GM15510 (cell line): ENCODE data around the gene ENOPH1.

Experiments used
- POLR2A ChIP-seq: IDR thresholded peaks from 3 replicates; pipeline ENCODE4 v1.6.1; 2011; ENCODE audit warnings: borderline replicate concordance; ENCODE audit not compliant: insufficient read length; ENCODE audit errors: extremely low read depth

The ENOPH1 gene

DNA sequence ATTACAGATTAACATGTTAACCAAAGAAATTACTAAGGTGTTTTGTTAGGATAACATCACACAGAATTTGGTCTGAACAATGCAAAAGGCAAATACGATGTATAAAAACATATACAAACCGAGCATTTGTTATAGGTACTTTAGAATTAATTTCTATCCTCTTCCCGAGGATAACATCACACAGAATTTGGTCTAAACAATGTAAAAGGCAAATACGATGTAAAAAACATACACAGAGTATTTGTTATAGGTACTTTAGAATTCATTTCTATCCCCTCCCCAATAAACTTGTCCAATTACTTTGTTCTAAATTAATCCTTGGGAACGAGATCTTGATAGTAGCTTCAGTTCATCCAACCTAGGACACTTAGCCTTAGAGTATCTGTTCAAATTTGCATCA, 7.8 kb upstream of the ENOPH1 start:
- no peak for TF ChIP-seq POLR2A

DNA sequence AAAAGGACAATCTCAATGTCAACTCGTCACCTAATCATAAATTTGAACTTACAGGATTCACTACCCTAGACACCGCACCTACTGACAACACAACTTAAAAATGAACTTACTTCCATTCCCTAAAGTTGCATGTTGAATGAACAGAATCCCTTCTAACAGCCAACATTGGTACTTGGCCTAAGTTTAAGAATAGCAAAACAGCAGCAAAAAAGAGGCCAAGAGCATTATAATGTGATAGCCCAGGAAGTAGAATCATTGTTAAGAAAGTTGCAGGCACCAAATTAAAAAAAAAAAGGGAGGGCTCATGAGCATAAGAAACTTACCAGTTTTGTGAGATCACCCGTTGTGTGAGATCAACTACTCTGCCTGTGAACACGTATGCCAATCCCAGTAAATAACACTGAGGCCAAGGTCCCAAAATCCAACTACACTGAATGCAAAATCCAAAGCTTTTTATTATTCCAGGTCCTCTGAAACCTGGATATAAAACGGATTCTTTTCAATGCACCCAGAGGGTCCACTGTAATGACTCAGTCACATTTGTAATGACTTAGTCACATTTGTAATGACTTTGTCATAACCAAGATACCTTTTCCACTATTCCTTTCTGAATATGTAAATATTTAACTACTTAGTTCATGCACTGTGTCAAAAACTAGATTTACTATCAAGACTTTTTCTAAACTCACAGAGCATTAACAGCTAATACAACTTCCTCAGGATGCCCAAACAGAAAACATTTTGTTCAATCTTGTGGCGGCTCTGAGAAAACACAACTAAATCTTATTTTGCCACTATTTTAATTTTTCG, 6.9 kb upstream of the ENOPH1 start:
- no peak for TF ChIP-seq POLR2A

DNA sequence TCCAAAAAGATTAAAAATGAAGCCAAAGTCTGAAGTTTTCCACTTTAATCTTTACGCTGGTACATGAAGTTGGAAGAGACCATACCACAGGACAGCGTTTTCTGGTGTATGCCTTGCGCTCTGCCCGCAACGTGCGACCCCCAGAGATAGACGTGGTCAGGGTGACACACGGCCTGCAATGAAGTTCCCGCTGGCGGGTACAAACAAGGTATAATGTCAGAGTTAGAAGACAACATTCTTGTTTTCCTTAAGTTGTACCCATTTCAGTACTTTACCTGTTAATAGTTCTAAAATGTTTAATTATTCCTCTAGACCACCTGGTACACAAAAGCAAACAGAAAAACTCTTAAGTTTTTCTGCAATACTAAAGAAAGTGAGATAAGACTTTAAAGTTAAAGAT, 4.9 kb upstream of the ENOPH1 start:
- no peak for TF ChIP-seq POLR2A

DNA sequence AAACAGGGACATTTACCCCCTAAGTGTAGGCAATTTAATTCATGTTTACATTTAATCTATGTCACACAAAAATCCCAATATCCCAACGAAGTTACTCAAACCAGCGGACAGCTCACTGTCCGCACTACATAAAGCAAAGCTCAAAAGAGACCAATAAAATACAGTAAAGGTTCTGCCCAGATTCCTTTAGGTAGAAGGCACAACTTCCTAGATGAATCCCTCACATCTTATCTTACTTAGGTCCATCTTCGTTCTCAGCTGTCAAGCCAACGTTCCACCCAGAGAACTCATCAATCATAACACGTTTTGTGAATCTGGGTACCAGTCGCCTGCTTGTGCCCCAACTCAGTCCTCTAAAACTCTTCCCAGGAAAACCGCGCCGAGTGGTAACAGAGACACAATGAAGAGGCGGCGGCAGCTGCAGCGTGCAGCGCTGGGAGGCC, 1.8 kb upstream of the ENOPH1 start:
- TF ChIP-seq POLR2A = no peak

DNA sequence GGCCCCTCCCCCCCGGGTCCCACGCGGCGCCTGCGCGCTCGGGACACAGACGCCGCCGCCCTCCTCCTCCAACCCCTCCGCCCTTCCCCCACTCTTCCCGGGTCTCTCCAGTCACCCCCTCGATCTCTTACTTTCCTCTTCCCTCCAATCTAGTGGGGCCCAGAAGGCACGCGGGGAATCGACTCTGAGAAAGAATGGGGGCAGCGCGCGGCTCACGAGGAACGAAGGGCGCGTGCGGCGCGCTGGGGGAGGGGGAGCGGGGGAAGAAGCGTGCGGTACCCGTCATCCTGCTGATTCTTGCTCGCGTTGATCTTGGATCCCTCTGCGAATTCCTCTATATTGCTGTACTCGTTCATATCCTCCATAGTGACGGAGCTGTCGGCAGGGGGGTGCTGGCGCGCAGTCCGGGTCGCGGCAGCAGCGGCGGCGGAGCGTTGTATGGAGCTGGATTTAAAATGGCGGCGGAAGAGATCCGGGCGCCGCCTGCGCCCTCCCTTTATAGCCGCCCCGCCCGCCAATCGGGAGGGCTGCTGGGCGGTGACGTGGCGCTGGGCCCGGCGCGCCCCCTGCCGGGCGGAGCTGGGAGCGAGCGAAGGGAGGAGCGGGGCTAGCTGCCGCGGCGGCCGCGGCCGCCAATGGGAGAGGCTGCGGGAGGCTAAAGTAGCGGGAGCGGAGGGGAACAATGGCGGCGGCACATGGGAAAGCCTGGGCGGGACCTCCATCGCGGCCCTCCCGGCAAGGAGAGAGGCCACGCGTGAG, 1.2 kb upstream of the ENOPH1 start:
- peak; percentile 97 for TF ChIP-seq POLR2A

DNA sequence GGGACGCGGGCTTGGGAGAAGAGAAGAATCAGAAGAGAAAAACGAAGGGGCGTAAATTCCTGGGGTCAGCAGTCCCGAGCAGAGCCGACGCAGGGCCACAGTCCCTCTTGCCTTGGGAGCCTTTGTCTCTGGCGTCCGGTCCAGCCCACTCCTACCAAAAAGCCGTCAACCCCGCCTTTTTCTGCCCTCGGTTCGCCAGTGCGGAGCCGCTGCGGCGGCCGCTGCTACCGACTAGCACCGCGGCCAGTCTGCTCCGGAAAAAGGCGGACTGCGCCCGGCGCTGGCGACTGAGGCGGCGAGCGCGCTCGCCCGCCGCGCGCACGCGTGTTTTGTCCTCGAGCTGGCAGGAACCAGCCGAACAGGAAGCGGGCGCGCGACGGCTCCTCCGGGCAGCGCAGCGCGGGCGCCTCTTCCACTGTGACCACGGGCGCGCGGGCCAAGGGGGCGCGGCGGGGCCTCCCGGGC, 630 bp upstream of the ENOPH1 start:
- no peak for TF ChIP-seq POLR2A

DNA sequence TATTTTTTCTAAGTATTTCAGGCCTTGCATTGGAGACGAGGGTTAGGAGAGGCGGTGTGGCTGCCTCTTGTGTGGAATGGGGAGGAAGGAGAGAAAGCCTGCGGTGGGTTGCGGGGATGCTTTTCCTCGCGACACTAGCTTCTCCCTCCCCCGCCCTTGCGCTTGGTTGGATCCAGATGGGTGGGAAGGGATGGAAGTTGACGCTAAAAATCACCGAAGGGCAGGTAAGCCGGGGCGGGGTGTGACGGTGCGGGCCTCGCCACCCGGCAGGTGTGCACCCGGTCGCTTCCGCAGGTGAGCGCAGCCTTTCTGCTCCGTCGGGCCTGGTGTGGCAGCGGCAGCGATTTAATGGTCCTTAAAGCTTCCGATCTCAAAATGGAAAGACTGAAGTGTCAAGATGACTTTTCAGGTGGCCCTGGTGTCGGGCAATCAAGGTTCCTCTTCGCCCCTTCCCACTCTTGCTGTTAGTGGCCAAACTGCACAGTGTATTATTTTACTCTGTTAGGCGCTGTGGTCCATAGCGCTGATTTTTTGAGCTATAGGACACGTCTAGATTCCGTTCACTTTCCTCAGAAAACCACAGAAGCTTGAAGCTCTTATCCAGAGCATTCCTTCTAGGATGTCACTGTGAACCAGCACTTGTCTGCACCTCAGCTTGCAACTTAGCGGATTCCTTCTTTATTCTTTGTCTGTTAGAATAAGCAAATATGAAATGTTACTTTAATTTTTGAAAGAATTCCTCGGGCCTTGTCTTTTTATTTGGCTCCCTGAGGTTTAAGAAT, 765 bp downstream of the ENOPH1 start:
- no peak for TF ChIP-seq POLR2A

DNA sequence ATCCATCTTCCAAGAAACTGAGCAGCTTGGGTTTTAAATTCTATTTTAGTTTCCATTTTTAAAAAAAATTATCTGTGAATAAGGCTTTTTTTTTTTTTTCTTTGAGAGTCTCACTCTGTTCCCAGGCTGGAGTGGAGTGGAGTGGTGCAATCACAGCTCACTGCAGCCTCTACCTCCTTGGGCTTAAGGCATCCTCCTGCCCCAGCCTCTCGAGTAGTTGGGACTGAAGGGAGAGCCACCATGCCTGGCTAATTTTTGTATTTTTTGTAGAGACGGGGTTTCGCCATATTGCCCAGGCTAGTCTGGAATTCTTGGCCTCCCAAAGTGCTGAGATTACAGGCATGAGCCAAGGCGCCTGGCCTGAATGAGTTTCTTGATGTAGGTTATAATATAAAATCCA, 1.4 kb downstream of the ENOPH1 start:
- no peak for TF ChIP-seq POLR2A

DNA sequence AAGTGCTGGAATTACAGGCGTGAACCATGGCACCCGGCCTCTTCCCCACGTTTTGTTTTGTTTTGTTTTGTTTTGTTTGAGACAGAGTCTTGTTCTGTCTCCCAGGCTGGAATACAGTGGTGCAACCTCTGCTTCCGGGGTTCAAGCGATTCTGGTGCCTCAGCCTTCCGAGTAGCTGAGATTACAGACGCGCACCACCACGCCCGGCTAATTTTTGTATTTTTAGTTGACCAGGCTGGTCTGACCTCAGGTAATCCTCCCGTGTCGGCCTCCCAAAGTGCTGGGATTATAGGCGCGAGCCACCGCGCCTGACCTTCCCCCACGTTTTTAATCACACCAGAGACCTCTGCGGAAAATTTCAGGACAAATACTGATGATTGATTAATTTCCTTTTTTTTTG, 2.2 kb downstream of the ENOPH1 start:
- no peak for TF ChIP-seq POLR2A

DNA sequence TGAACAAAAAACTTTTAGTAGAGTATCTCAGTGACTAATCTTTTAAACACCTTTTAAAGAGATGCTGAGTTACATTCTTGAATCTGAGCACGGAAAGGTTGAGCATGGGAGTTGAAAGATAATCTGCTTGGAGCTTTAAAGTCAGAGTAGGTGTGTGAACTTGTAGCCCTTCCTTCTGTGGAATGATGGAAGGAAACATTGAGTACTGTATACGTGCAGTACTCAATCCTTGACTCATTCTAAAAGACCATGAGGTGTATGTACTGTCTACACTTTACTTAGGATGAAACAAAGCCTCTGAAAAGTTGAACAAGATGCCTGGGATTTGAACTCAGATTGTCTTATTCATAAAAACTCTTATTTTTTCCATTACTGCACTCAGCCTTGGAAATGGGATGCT, 3.4 kb downstream of the ENOPH1 start:
- TF ChIP-seq POLR2A = no peak

DNA sequence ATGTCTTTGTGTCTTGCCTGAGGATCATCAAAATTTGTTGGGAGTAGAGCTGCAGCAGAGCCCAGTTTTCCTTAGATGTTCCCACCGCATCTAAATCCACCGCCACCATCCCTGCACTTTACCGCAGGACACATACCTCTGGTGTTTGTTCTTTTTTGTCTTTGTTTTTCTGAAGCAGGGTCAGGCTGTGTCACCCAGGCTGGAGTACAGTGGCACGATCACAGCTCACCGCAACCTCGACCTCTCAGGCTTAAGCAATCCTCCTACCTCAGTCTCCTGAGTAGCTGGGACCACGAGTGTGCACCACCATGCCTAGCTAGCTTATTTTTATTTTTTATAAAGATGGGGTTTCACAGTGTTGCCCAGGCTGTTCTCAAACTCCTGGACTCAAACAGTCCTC, 4.6 kb downstream of the ENOPH1 start:
- no peak for TF ChIP-seq POLR2A

DNA sequence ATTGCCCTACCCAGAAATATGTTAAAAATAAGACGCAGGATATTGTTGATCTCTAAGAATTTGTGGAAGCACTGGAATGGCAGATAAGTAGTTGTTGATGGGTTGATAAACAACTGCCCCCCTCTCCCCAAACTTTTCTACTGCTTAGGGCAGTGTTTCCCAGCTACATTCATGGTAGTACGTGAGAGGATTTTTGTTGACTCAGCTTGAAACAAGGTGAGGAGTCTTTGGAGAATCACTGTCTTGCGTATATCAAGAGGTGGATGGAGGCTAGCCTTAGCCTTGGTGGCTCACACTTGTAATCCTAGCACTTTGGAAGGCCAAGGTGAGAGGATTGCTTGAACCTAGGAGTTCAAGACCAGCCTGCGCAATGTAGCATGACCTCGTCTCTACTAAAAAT, 5.7 kb downstream of the ENOPH1 start:
- no peak for TF ChIP-seq POLR2A

DNA sequence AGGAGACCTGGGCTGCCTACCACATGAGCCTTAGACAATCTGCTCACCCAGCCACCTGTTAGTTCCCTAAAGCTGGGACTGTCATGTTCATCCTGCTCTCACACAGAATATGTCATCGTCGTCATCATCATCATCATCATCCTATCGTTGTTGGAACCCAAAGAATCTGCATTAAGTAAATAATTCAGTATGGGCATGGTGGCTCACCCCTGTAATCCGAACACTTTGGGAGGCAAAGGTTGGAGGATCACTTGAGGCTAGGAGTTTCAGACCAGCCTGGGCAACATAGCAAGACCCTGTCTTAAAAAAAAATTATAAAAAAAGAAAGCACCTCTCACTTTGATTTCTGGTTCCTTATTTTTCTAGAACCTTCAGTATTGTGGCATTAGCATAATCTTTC, 6.4 kb downstream of the ENOPH1 start:
- TF ChIP-seq POLR2A = no peak

DNA sequence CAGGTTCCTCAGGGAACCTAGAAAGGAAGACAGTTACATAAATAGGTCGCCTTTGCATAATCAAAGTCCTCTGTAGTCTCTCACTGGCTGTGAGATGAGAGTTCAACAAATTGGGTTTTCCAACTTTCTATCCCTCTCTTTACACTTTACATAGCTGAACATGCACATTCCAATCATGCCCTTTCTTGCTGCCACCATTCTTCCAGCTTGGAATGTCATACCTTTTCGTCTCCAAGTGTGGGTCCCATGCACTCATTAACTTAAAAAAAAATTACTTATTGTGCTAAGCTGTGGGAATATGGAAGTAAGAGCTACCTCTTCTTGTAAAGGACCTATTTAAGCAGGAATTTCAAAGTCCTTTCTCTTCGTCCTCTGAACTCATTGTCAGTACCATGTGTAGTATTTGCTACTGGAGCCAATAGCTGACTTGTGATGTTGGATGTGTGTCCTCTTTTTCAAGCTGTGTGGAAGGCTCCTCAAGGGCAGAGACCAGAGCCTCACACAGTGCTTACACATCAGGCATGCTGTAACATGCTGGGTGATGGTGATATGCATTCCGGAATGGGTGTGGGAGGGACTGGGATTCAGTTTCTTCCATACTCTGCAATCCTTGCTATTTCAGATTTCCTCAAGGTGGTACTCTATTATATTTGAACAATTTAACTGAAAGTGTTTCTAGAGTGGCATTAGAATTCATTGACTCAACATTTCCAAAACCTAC, 7.1 kb downstream of the ENOPH1 start:
- TF ChIP-seq POLR2A = no peak
